Spleen (tissue), 11 donors: ENCODE data around the gene ECT2L. TPM values are rescaled to one million over a fixed set of nuclear protein-coding genes. Genes with fewer than 3 reads are reported as not detected.

Experiments used
- DNase-seq: peaks from one replicate; pipeline ENCODE4 v3.0.0-alpha.2; 2020
- H3K27ac ChIP-seq, 8 donors: fragments of 200-600 bp; sonication (generic) in 7 of 8; 1 replicate in 4 of 8; 2 replicates in 4 of 8; pipeline versions ENCODE4 v1.5.0 to v1.8.0; 2016 to 2021; ENCODE audit warnings: inconsistent platforms in 4 of 8, mild to moderate bottlenecking in 4 of 8, moderate library complexity in 1 of 8
- H3K27me3 ChIP-seq, 7 donors: fragments of 200-600 bp; sonication (generic) in 6 of 7; replicated peaks in 1 of 7; 1 replicate in 4 of 7; 2 replicates in 3 of 7; pipeline versions ENCODE4 v1.5.0 to v1.8.0; 2016 to 2021; ENCODE audit warnings: inconsistent platforms in 3 of 7, mild to moderate bottlenecking in 1 of 7
- H3K36me3 ChIP-seq, 6 donors: fragments of 200-600 bp; sonication (generic) in 5 of 6; 1 replicate in 4 of 6; 2 replicates in 2 of 6; pipeline versions ENCODE4 v1.5.0 to v1.8.0; 2016 to 2021; ENCODE audit warnings: inconsistent platforms in 2 of 6
- H3K4me1 ChIP-seq, 6 donors: fragments of 200-600 bp; sonication (generic) in 5 of 6; 1 replicate in 3 of 6; 2 replicates in 3 of 6; pipeline versions ENCODE4 v1.5.0 to v1.8.0; 2016 to 2021; ENCODE audit warnings: inconsistent platforms in 3 of 6
- H3K4me3 ChIP-seq, 8 donors: fragments of 200-600 bp; sonication (generic) in 7 of 8; 1 replicate in 4 of 8; 2 replicates in 4 of 8; pipeline versions ENCODE4 v1.5.0 to v1.8.0; 2016 to 2021; ENCODE audit warnings: inconsistent platforms in 4 of 8, mild to moderate bottlenecking in 4 of 8, moderate library complexity in 2 of 8
- H3K9me3 ChIP-seq, 8 donors: fragments of 200-600 bp; sonication (generic) in 7 of 8; 1 replicate in 4 of 8; 2 replicates in 4 of 8; pipeline versions ENCODE4 v1.5.0 to v1.8.0; 2016 to 2021; ENCODE audit warnings: inconsistent platforms in 4 of 8
- CTCF ChIP-seq, 11 experiments: fragments of 200-600 bp in 7 of 11; fragments of 450-650 bp in 4 of 11; sonication (generic) in 4 of 11; IDR thresholded peaks in 8 of 11; conservative IDR thresholded peaks in 3 of 11; 1 replicate in 7 of 11; 2 replicates in 4 of 11; pipeline versions ENCODE4 v1.4.0 to v1.8.0; 2016 to 2021; ENCODE audit warnings: antibody characterized with exemption in 11 of 11, inconsistent platforms in 4 of 11, mild to moderate bottlenecking in 1 of 11
- POLR2A ChIP-seq, 3 donors: fragments of 450-650 bp; IDR thresholded peaks; one replicate each; pipeline ENCODE4 v1.5.1; 2017; ENCODE audit warnings: antibody characterized with exemption in 3 of 3, mild to moderate bottlenecking in 1 of 3
- POLR2AphosphoS5 ChIP-seq, 3 donors: sonication (generic); formaldehyde crosslinking; IDR thresholded peaks; one replicate each; pipeline ENCODE4 v1.5.1; 2017; ENCODE audit warnings: antibody characterized with exemption in 3 of 3
- WGBS, 5 donors: extraction: QIAGEN DNeasy Blood & Tissue Kit in 3 of 5; methylation state at CpG; one replicate each; pipeline versions ENCODE4 v1.1.5 to v1.1.7; 2013 to 2018; 5-methylcytosine and 5-hydroxymethylcytosine counted together
- intact Hi-C: fragments of 100-400 bp; cut with DNase I; formaldehyde crosslinking; loops from one replicate; pipeline ENCODE4 v1.15.0; 2023; ENCODE audit warnings: low total_unique reads
- polyA plus RNA-seq, 3 donors: library from polyadenylated mRNA; stranded (reverse); fragments of 200-250 nt; gene quantifications; one replicate each; pipeline ENCODE4 v1.2.1, GENCODE V29; 2013
- total RNA-seq, 7 donors: library from RNA; depleted of rRNA in 3 of 7; stranded (reverse); fragments of >200 nt in 3 of 7; fragmentation: NEBNext Ultra II Directional in 4 of 7; extraction: Animal tissue kit (Norgen Biotek cat#: 25700) in 4 of 7; gene quantifications; one replicate each; pipeline versions ENCODE4 v1.1.0 to v1.2.1, GENCODE V29; 2016 to 2021
- donor health status: healthy with polysubstance abuse.
- donor health status: DM: no; HTN: no; CAD: no; lungs with moderate emphysema.
- donor health status: DM: no; HTN: no; CAD: no.
- donor health status: Bipolar disorder and iron deficiency.
- donor health status: healthy.
- donor health status: DM: no; HTN: no; CAD: no.
- donor health status: DM: yes; HTN: yes; CAD: no.

ECT2L gene
- total and polyA plus RNA-seq, 10 donors, result 0.12 to 0.17 (median 0.13) TPM; not detected in 7

GRCh38 chr6:138830248-138830647, 34.4 kb downstream of the ECT2L start:
- DNase-seq, result no peak
- H3K9me3 ChIP-seq, result peaks cover 0 to 3% (median 0%) of the 10 kb centered on the region in 8 donors
- H3K4me1 ChIP-seq, result no peaks in the 10 kb centered on the region
- no peaks in the 10 kb centered on the region for H3K36me3 ChIP-seq
- no peaks in the 10 kb centered on the region for H3K27me3 ChIP-seq
- 79 to 89% (median 85%) methylated on average over 7 of the region's 7 CpGs for WGBS, 5 donors
- intact Hi-C loops, result no loop called here
- no peak overlapping the region for H3K4me3 ChIP-seq
- TF ChIP-seq POLR2A (IDR thresholded peaks at IDR 0.05) (no peak), POLR2AphosphoS5 (IDR thresholded peaks at IDR 0.05) (no peak), CTCF (IDR thresholded peaks at IDR 0.05 in 8 of 11, conservative IDR thresholded peaks at IDR 0.05 in 3 of 11) (no peak)
- no peak overlapping the region for H3K27ac ChIP-seq

GRCh38 chr6:138832182-138832581, 36.3 kb downstream of the ECT2L start:
- TF ChIP-seq POLR2A (IDR thresholded peaks at IDR 0.05), result no peak
- no peak for TF ChIP-seq POLR2AphosphoS5 (IDR thresholded peaks at IDR 0.05)
- no peak for TF ChIP-seq CTCF (IDR thresholded peaks at IDR 0.05 in 8 of 11, conservative IDR thresholded peaks at IDR 0.05 in 3 of 11)
- no peaks in the 10 kb centered on the region for H3K27me3 ChIP-seq
- intact Hi-C loops, result no loop called here

GRCh38 chr6:138833816-138834539, 38.1 kb downstream of the ECT2L start:
- Histone ChIP-seq H3K36me3 (no peaks in the 10 kb centered on the region), H3K9me3 (peaks cover 0 to 3% (median 0%) of the 10 kb centered on the region in 8 donors), H3K27ac (no peak overlapping the region), H3K4me3 (no peak overlapping the region), H3K4me1 (no peaks in the 10 kb centered on the region), H3K27me3 (no peaks in the 10 kb centered on the region)
- no peak for DNase-seq
- TF ChIP-seq POLR2A (IDR thresholded peaks at IDR 0.05), result no peak
- TF ChIP-seq POLR2AphosphoS5 (IDR thresholded peaks at IDR 0.05), result no peak
- no peak for TF ChIP-seq CTCF (IDR thresholded peaks at IDR 0.05 in 8 of 11, conservative IDR thresholded peaks at IDR 0.05 in 3 of 11)
- intact Hi-C loops, result no loop called here
- WGBS, 5 donors, result 75 to 94% (median 80%) methylated on average over 4 of the region's 4 CpGs

More at GRCh38 chr6:138832182-138832581, 36.3 kb downstream of the ECT2L start:
- Histone ChIP-seq H3K36me3 (no peaks in the 10 kb centered on the region), H3K27ac (no peak overlapping the region), H3K9me3 (peaks cover 0 to 3% (median 0%) of the 10 kb centered on the region in 8 donors), H3K4me3 (no peak overlapping the region), H3K4me1 (no peaks in the 10 kb centered on the region)
- no peak for DNase-seq
- 91 to 100% (median 92%) methylated on average over 2 of the region's 2 CpGs for WGBS, 5 donors

GRCh38 chr6:138837246-138837645, 41.4 kb downstream of the ECT2L start:
- no peak for DNase-seq
- intact Hi-C loops, result no loop called here
- 85 to 94% (median 91%) methylated on average over 6 of the region's 6 CpGs for WGBS, 5 donors
- Histone ChIP-seq H3K4me1 (no peaks in the 10 kb centered on the region), H3K36me3 (no peaks in the 10 kb centered on the region), H3K4me3 (no peak overlapping the region), H3K9me3 (peaks cover 0 to 2% (median 0%) of the 10 kb centered on the region in 8 donors), H3K27ac (no peak overlapping the region), H3K27me3 (no peaks in the 10 kb centered on the region)
- no peak for TF ChIP-seq POLR2A (IDR thresholded peaks at IDR 0.05)
- TF ChIP-seq POLR2AphosphoS5 (IDR thresholded peaks at IDR 0.05), result no peak
- no peak for TF ChIP-seq CTCF (IDR thresholded peaks at IDR 0.05 in 8 of 11, conservative IDR thresholded peaks at IDR 0.05 in 3 of 11)
